WTC11 (cell line): Measurements from ENCODE around the gene BCAS2. TPM values are rescaled to one million over a fixed set of nuclear protein-coding genes. Genes with fewer than 3 reads are reported as not detected.

Experiments used
- ATAC-seq: fragments of 200-7000 bp; cut with Tn5 transposase; 2 replicates; pipeline ENCODE4 v1.10.0; 2021; ENCODE audit warnings: mild to moderate bottlenecking, moderate library complexity
- CTCF ChIA-PET: fragments of 300-600 bp; sonication (Branson Sonifier 250); formaldehyde crosslinking; loops from one replicate; lab custom pipeline; 2021; ENCODE audit warnings: antibody characterized with exemption; lab: Charles Lee
- POLR2A ChIA-PET: fragments of 350-600 bp; sonication (Branson Sonifier 250); formaldehyde crosslinking; loops from one replicate; lab custom pipeline; 2021; ENCODE audit warnings: antibody characterized with exemption; lab: Charles Lee
- DNase-seq: peaks from one replicate; pipeline ENCODE4 v3.0.0; 2021; ENCODE audit warnings: low spot score
- H3K27ac Mint-ChIP-seq: 2 replicates; pipeline ENCODE4 v1.8.0; 2021; ENCODE audit warnings: mixed read lengths
- H3K27me3 Mint-ChIP-seq: 2 replicates; pipeline ENCODE4 v1.8.0; 2021; ENCODE audit warnings: low read depth, mild to moderate bottlenecking, moderate library complexity, mixed read lengths
- H3K36me3 Mint-ChIP-seq: 2 replicates; pipeline ENCODE4 v1.8.0; 2021; ENCODE audit warnings: mixed read lengths
- H3K4me1 Mint-ChIP-seq: 2 replicates; pipeline ENCODE4 v1.8.0; 2022; ENCODE audit warnings: mixed read lengths
- H3K4me3 Mint-ChIP-seq: 2 replicates; pipeline ENCODE4 v1.8.0; 2021; ENCODE audit warnings: mild to moderate bottlenecking, moderate library complexity, mixed read lengths
- H3K9me3 Mint-ChIP-seq: 2 replicates; pipeline ENCODE4 v1.8.0; 2021; ENCODE audit warnings: mixed read lengths
- ESRRA ChIP-seq: sonication (generic); formaldehyde crosslinking; IDR thresholded peaks from 2 replicates; pipeline ENCODE4 v1.8.1; 2022; ENCODE audit warnings: mild to moderate bottlenecking, missing genetic modification reagents, borderline replicate concordance
- FOXJ3 ChIP-seq: sonication (generic); formaldehyde crosslinking; IDR thresholded peaks from 2 replicates; pipeline ENCODE4 v1.9.0; 2021; ENCODE audit warnings: missing genetic modification reagents, mild to moderate bottlenecking, borderline replicate concordance
- GABPB1 ChIP-seq: sonication (generic); formaldehyde crosslinking; IDR thresholded peaks from 2 replicates; pipeline ENCODE4 v1.8.1; 2023; ENCODE audit warnings: mild to moderate bottlenecking, missing genetic modification reagents
- GRHL2 ChIP-seq: fragments of 250-450 bp; sonication (Bioruptor Pico); IDR thresholded peaks from 2 replicates; pipeline ENCODE4 v1.8.0; 2022; ENCODE audit warnings: mild to moderate bottlenecking, moderate library complexity; ENCODE audit not compliant: insufficient replicate concordance, severe bottlenecking
- HMGA2 ChIP-seq: fragments of 250-450 bp; sonication (Bioruptor Pico); IDR thresholded peaks from 2 replicates; pipeline ENCODE4 v1.4.0; 2021; ENCODE audit warnings: mild to moderate bottlenecking, moderate library complexity
- MXD4 ChIP-seq: fragments of 250-450 bp; sonication (Bioruptor Pico); IDR thresholded peaks from 2 replicates; pipeline ENCODE4 v1.8.0; 2021; ENCODE audit warnings: mild to moderate bottlenecking, moderate library complexity, borderline replicate concordance
- NFATC4 ChIP-seq: fragments of 250-450 bp; sonication (Bioruptor Pico); IDR thresholded peaks from 2 replicates; pipeline ENCODE4 v1.9.0; 2021; ENCODE audit warnings: mild to moderate bottlenecking
- NR2C2 ChIP-seq: sonication (generic); formaldehyde crosslinking; IDR thresholded peaks from 2 replicates; pipeline ENCODE4 v1.8.0; 2022; ENCODE audit warnings: mild to moderate bottlenecking, missing genetic modification reagents
- ZNF396 ChIP-seq: fragments of 250-450 bp; sonication (Bioruptor Pico); IDR thresholded peaks from 2 replicates; pipeline ENCODE4 v1.8.0; 2021; ENCODE audit warnings: mild to moderate bottlenecking, moderate library complexity, borderline replicate concordance
- ZNF671 ChIP-seq: fragments of 250-450 bp; sonication (Bioruptor Pico); IDR thresholded peaks from 2 replicates; pipeline ENCODE4 v1.8.0; 2021; ENCODE audit warnings: mild to moderate bottlenecking
- total RNA-seq: library from RNA; stranded (reverse); gene quantifications from 3 replicates; pipeline ENCODE4 v1.2.3, GENCODE V29; 2021
- TF ChIP-seq, protein P1 (sequence below): fragments of 250-450 bp; sonication (Bioruptor Pico); IDR thresholded peaks from 2 replicates; pipeline ENCODE4 v1.9.0; 2021; ENCODE audit warnings: mild to moderate bottlenecking
- TF ChIP-seq, protein P2 (sequence below): fragments of 200-600 bp; IDR thresholded peaks from 2 replicates; pipeline ENCODE4 v1.8.0; 2022; ENCODE audit warnings: antibody characterized with exemption
- TF ChIP-seq, protein P3 (sequence below): sonication (generic); formaldehyde crosslinking; IDR thresholded peaks from 2 replicates; pipeline ENCODE4 v1.8.1; 2023; ENCODE audit warnings: mild to moderate bottlenecking, moderate library complexity, missing genetic modification reagents
- TF ChIP-seq, protein P4 (sequence below): sonication (generic); formaldehyde crosslinking; IDR thresholded peaks from 2 replicates; pipeline ENCODE4 v1.8.1; 2022; ENCODE audit warnings: mild to moderate bottlenecking, moderate library complexity, missing genetic modification reagents
- TF ChIP-seq, protein P5 (sequence below): sonication (generic); formaldehyde crosslinking; IDR thresholded peaks from 2 replicates; pipeline ENCODE4 v1.8.0; 2022; ENCODE audit warnings: mild to moderate bottlenecking, missing genetic modification reagents
- TF ChIP-seq, protein P6 (sequence below): sonication (generic); formaldehyde crosslinking; conservative IDR thresholded peaks from 2 replicates; pipeline ENCODE4 v1.8.1; 2023; ENCODE audit warnings: mild to moderate bottlenecking, low read depth, missing genetic modification reagents, moderate library complexity

BCAS2 gene
- total RNA-seq, 1 experiment from 2014 or later = 39.0 TPM

DNA sequence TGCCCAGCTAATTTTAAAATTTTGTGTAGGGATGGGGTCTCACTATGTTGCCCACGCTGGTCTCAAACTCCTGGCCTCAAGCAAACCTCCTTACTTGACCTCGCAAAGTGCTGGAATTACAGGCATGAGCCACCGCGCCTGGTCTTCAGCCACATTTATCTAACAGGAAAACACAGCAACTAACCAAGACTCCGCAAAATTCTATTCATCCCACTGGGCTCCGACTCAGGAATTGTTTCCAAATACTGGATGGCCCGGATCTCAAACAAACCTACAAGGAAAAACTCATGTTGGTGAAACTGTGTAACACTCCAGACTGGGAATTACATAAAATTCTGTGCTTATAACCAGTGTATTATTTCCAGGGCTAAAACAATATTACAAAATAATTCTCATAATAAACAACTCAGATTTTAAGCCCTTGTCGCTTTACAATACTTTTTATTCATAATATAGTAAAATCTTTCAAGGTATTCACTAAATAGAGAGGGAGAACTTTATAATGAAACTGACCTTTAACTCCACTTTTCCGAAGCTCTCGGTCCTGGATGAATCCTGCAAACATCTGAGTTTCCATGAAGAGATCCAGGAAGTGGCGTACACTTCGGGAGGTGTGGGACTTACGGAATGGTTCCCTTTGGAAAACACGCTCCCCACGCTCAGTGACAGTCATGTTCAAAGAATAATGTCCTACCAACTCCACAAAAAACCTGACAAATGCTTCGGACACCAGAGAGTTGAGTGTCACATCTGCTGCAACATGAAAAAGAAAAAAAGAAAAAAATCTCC is 6.0 kb upstream of the BCAS2 start:
- no peak for DNase-seq
- H3K27me3 Mint-ChIP-seq = peaks cover 15% of the 10 kb centered on the region
- H3K4me1 Mint-ChIP-seq = peaks cover 2% of the 10 kb centered on the region
- POLR2A ChIA-PET = no interaction called here
- ATAC-seq = no peak
- no peak for TF ChIP-seq NR2C2 (CRISPR knock-in tag)
- TF ChIP-seq, protein P1, sequence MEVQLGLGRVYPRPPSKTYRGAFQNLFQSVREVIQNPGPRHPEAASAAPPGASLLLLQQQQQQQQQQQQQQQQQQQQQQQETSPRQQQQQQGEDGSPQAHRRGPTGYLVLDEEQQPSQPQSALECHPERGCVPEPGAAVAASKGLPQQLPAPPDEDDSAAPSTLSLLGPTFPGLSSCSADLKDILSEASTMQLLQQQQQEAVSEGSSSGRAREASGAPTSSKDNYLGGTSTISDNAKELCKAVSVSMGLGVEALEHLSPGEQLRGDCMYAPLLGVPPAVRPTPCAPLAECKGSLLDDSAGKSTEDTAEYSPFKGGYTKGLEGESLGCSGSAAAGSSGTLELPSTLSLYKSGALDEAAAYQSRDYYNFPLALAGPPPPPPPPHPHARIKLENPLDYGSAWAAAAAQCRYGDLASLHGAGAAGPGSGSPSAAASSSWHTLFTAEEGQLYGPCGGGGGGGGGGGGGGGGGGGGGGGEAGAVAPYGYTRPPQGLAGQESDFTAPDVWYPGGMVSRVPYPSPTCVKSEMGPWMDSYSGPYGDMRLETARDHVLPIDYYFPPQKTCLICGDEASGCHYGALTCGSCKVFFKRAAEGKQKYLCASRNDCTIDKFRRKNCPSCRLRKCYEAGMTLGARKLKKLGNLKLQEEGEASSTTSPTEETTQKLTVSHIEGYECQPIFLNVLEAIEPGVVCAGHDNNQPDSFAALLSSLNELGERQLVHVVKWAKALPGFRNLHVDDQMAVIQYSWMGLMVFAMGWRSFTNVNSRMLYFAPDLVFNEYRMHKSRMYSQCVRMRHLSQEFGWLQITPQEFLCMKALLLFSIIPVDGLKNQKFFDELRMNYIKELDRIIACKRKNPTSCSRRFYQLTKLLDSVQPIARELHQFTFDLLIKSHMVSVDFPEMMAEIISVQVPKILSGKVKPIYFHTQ (CRISPR knock-in tag) = no peak
- TF ChIP-seq ZNF396 (CRISPR knock-in tag) = no peak
- TF ChIP-seq FOXJ3 = no peak
- no peak for TF ChIP-seq NFATC4 (CRISPR knock-in tag)
- TF ChIP-seq GRHL2 (CRISPR knock-in tag) = no peak
- TF ChIP-seq, protein P2, sequence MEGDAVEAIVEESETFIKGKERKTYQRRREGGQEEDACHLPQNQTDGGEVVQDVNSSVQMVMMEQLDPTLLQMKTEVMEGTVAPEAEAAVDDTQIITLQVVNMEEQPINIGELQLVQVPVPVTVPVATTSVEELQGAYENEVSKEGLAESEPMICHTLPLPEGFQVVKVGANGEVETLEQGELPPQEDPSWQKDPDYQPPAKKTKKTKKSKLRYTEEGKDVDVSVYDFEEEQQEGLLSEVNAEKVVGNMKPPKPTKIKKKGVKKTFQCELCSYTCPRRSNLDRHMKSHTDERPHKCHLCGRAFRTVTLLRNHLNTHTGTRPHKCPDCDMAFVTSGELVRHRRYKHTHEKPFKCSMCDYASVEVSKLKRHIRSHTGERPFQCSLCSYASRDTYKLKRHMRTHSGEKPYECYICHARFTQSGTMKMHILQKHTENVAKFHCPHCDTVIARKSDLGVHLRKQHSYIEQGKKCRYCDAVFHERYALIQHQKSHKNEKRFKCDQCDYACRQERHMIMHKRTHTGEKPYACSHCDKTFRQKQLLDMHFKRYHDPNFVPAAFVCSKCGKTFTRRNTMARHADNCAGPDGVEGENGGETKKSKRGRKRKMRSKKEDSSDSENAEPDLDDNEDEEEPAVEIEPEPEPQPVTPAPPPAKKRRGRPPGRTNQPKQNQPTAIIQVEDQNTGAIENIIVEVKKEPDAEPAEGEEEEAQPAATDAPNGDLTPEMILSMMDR = no peak
- TF ChIP-seq, protein P3, sequence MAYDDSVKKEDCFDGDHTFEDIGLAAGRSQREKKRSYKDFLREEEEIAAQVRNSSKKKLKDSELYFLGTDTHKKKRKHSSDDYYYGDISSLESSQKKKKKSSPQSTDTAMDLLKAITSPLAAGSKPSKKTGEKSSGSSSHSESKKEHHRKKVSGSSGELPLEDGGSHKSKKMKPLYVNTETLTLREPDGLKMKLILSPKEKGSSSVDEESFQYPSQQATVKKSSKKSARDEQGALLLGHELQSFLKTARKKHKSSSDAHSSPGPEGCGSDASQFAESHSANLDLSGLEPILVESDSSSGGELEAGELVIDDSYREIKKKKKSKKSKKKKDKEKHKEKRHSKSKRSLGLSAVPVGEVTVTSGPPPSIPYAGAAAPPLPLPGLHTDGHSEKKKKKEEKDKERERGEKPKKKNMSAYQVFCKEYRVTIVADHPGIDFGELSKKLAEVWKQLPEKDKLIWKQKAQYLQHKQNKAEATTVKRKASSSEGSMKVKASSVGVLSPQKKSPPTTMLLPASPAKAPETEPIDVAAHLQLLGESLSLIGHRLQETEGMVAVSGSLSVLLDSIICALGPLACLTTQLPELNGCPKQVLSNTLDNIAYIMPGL (CRISPR knock-in tag) = no peak
- no peak for TF ChIP-seq ESRRA (CRISPR knock-in tag)
- TF ChIP-seq HMGA2 (CRISPR knock-in tag) = no peak
- no peak for TF ChIP-seq MXD4 (CRISPR knock-in tag)
- no peaks in the 10 kb centered on the region for H3K36me3 Mint-ChIP-seq
- H3K27ac Mint-ChIP-seq = no peak overlapping the region
- H3K9me3 Mint-ChIP-seq = peaks cover 1% of the 10 kb centered on the region; the same call in 1 of the 2 replicates
- CTCF ChIA-PET = no interaction called here
- no peak overlapping the region for H3K4me3 Mint-ChIP-seq

DNA sequence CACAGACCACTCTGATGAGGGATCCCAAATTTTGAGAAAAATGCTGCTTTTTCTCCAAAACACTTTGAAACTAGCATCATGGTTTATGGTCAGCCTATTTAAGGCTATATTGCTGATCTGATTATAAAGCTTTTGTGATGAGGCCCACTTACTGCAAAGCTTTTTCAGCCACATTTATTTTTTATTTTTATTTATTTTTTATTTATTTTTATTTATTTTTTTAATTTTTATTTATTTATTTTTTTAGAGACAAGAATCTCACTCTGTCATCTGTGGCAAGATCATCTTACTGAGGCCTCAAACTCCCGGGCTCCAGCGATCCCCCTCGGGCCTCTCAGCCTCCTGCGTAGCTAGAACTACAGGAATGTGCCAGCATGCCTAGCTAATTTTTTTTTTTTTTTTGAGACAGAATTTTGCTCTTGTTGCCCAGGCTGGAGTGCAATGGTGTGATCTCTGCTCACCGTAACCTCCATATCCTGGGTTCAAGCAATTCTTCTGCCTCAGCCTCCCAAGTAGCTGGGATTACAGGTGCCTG is 5.2 kb upstream of the BCAS2 start:
- Mint-ChIP-seq H3K36me3 (no peaks in the 10 kb centered on the region), H3K4me1 (peaks cover 9% of the 10 kb centered on the region), H3K9me3 (peaks cover 3% of the 10 kb centered on the region; the same call in 1 of the 2 replicates), H3K27ac (no peak overlapping the region), H3K27me3 (peaks cover 17% of the 10 kb centered on the region), H3K4me3 (no peak overlapping the region)
- ChIA-PET POLR2A (no interaction called here), CTCF (no interaction called here)
- ATAC-seq = no peak
- DNase-seq = no peak
- no peak for TF ChIP-seq ZNF671 (CRISPR knock-in tag)
- TF ChIP-seq HMGA2 (CRISPR knock-in tag) = peak; percentile 95

DNA sequence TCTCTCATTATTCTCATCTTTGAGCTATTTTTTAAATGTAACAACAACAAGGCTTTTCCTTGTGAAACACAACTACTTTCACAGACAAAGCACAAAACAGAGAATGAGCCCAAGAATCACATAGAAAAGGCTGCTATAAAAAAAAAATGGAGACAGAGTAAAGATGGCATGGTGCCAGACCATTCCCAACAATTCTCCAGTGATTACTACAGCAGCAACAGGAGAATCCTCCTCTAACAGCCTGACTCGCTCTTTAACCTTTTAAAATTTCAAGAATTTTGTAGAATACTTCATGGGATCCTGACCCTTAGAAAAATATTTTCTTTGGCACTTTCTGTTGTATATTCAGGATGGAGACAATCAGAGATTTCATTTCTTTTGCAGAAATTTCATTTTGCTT is 3.8 kb upstream of the BCAS2 start:
- CTCF ChIA-PET = no interaction called here
- POLR2A ChIA-PET = no interaction called here
- no peak overlapping the region for H3K4me3 Mint-ChIP-seq
- H3K27ac Mint-ChIP-seq = no peak overlapping the region
- H3K36me3 Mint-ChIP-seq = 0 out of 2 replicates have a peak, but pooled peaks cover under 1% of the 10 kb centered on the region
- ATAC-seq = no peak
- no peak for DNase-seq
- H3K4me1 Mint-ChIP-seq = peaks cover 9% of the 10 kb centered on the region
- H3K9me3 Mint-ChIP-seq = peaks cover 3% of the 10 kb centered on the region; the same call in 1 of the 2 replicates
- H3K27me3 Mint-ChIP-seq = peaks cover 17% of the 10 kb centered on the region
- TF ChIP-seq, protein P4, sequence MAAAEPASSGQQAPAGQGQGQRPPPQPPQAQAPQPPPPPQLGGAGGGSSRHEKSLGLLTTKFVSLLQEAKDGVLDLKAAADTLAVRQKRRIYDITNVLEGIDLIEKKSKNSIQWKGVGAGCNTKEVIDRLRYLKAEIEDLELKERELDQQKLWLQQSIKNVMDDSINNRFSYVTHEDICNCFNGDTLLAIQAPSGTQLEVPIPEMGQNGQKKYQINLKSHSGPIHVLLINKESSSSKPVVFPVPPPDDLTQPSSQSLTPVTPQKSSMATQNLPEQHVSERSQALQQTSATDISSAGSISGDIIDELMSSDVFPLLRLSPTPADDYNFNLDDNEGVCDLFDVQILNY (CRISPR knock-in tag) = no peak
- TF ChIP-seq, protein P5, sequence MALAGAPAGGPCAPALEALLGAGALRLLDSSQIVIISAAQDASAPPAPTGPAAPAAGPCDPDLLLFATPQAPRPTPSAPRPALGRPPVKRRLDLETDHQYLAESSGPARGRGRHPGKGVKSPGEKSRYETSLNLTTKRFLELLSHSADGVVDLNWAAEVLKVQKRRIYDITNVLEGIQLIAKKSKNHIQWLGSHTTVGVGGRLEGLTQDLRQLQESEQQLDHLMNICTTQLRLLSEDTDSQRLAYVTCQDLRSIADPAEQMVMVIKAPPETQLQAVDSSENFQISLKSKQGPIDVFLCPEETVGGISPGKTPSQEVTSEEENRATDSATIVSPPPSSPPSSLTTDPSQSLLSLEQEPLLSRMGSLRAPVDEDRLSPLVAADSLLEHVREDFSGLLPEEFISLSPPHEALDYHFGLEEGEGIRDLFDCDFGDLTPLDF (CRISPR knock-in tag) = no peak
- TF ChIP-seq, protein P6, sequence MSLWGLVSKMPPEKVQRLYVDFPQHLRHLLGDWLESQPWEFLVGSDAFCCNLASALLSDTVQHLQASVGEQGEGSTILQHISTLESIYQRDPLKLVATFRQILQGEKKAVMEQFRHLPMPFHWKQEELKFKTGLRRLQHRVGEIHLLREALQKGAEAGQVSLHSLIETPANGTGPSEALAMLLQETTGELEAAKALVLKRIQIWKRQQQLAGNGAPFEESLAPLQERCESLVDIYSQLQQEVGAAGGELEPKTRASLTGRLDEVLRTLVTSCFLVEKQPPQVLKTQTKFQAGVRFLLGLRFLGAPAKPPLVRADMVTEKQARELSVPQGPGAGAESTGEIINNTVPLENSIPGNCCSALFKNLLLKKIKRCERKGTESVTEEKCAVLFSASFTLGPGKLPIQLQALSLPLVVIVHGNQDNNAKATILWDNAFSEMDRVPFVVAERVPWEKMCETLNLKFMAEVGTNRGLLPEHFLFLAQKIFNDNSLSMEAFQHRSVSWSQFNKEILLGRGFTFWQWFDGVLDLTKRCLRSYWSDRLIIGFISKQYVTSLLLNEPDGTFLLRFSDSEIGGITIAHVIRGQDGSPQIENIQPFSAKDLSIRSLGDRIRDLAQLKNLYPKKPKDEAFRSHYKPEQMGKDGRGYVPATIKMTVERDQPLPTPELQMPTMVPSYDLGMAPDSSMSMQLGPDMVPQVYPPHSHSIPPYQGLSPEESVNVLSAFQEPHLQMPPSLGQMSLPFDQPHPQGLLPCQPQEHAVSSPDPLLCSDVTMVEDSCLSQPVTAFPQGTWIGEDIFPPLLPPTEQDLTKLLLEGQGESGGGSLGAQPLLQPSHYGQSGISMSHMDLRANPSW (CRISPR knock-in tag) = no peak
- TF ChIP-seq FOXJ3 = no peak
- TF ChIP-seq GABPB1 (CRISPR knock-in tag) = no peak
